H1 (cell line): ENCODE data around the gene TANC1. TPM values are rescaled to one million over a fixed set of nuclear protein-coding genes. Genes with fewer than 3 reads are reported as not detected.

ENCODE experiments used
- CTCF ChIA-PET: fragments of 300-600 bp; sonication (Branson Sonifier 250); formaldehyde crosslinking; loops from one replicate; lab custom pipeline; 2021; ENCODE audit not compliant: partially characterized antibody; lab: Charles Lee
- POLR2A ChIA-PET: fragments of 300-600 bp; sonication (Branson Sonifier 250); formaldehyde crosslinking; loops from one replicate; lab custom pipeline; 2021; ENCODE audit warnings: inconsistent platforms; ENCODE audit not compliant: partially characterized antibody; lab: Charles Lee
- DNase-seq, 2 experiments: peaks; one replicate each; pipeline versions ENCODE4 v3.0.0 to v3.0.0-alpha.2; 2010 to 2022; ENCODE audit warnings: low spot score in 2 of 2, low read depth in 1 of 2, mixed read lengths in 1 of 2
- FAIRE-seq: peaks from 2 replicates; lab custom pipeline; 2011; peaks lifted over from hg19 to GRCh38; lab: Jason Lieb, UNC
- H2AFZ ChIP-seq: 2 replicates; pipeline ENCODE4 v1.8.1; 2012; ENCODE audit warnings: low read length, inconsistent platforms
- H2AK5ac ChIP-seq: 2 replicates; pipeline ENCODE4 v1.6.1; 2013; ENCODE audit warnings: low read depth, low read length
- H2BK120ac ChIP-seq: replicated peaks from 2 replicates; pipeline ENCODE3; 2013; ENCODE audit warnings: low read depth, low read length, inconsistent platforms
- H2BK12ac ChIP-seq: 2 replicates; pipeline ENCODE4 v1.6.1; 2013; ENCODE audit warnings: low read depth, low read length
- H2BK15ac ChIP-seq: 2 replicates; pipeline ENCODE4 v1.6.1; 2013; ENCODE audit warnings: low read length
- H2BK20ac ChIP-seq: 2 replicates; pipeline ENCODE4 v1.6.1; 2013; ENCODE audit warnings: low read length
- H2BK5ac ChIP-seq: 2 replicates; pipeline ENCODE4 v1.6.1; 2013; ENCODE audit warnings: low read depth, low read length
- H3K14ac ChIP-seq: 2 replicates; pipeline ENCODE4 v1.6.1; 2013; ENCODE audit warnings: inconsistent platforms; ENCODE audit not compliant: insufficient read length
- H3K18ac ChIP-seq: 2 replicates; pipeline ENCODE4 v1.6.1; 2013; ENCODE audit warnings: low read length; ENCODE audit errors: extremely low read depth
- H3K23ac ChIP-seq: 2 replicates; pipeline ENCODE4 v1.6.1; 2013; ENCODE audit warnings: inconsistent platforms; ENCODE audit not compliant: insufficient read length
- H3K23me2 ChIP-seq: 2 replicates; pipeline ENCODE4 v1.6.1; 2013; ENCODE audit warnings: low read depth, low read length
- H3K27ac ChIP-seq: 2 replicates; pipeline ENCODE4 v1.6.1; 2011; ENCODE audit warnings: low read depth, low read length, inconsistent platforms
- H3K27me3 ChIP-seq, 4 experiments: replicated peaks in 1 of 4; 1 replicate in 1 of 4; 2 replicates in 3 of 4; pipeline versions ENCODE4 v1.6.1 to v1.8.1; 2011 to 2013; ENCODE audit warnings: low read length in 3 of 4, mild to moderate bottlenecking in 3 of 4, inconsistent platforms in 2 of 4, mixed read lengths in 2 of 4, moderate library complexity in 1 of 4; ENCODE audit not compliant: control insufficient read depth in 3 of 4, insufficient read depth in 3 of 4; ENCODE audit errors: extremely low read depth in 1 of 4
- H3K36me3 ChIP-seq, 4 experiments: 2 replicates each; pipeline versions ENCODE4 v1.6.1 to v1.8.1; 2011 to 2013; ENCODE audit warnings: mild to moderate bottlenecking in 4 of 4, low read length in 3 of 4, moderate library complexity in 2 of 4, control low read depth in 1 of 4, inconsistent platforms in 1 of 4; ENCODE audit not compliant: insufficient read depth in 4 of 4, control insufficient read depth in 2 of 4
- H3K4ac ChIP-seq: replicated peaks from 2 replicates; pipeline ENCODE3; 2013; ENCODE audit warnings: low read length, low read depth, mixed read lengths, inconsistent platforms; ENCODE audit not compliant: insufficient read length
- H3K4me1 ChIP-seq, 4 experiments: replicated peaks in 1 of 4; 1 replicate in 1 of 4; 2 replicates in 3 of 4; pipeline versions ENCODE4 v1.6.1 to v1.8.1; 2011 to 2013; ENCODE audit warnings: low read length in 3 of 4, inconsistent platforms in 2 of 4, mixed read lengths in 1 of 4; ENCODE audit not compliant: insufficient read depth in 4 of 4, control insufficient read depth in 3 of 4
- H3K4me2 ChIP-seq, 2 experiments: 2 replicates each; pipeline versions ENCODE4 v1.6.1 to v1.8.1; 2011 to 2013; ENCODE audit warnings: low read depth in 2 of 2, low read length in 2 of 2, control low read depth in 1 of 2, inconsistent platforms in 1 of 2, mild to moderate bottlenecking in 1 of 2; ENCODE audit not compliant: insufficient read depth in 1 of 2
- H3K4me3 ChIP-seq, 4 experiments: fragments of 200-600, 300-600 bp in 1 of 4; sonication (generic), shearing (Covaris generic), sonication (Bioruptor Twin) in 1 of 4; 2 replicates each; pipeline versions ENCODE4 v1.5.1 to v1.8.1; 2011 to 2016; ENCODE audit warnings: low read length in 4 of 4, low read depth in 3 of 4, control low read depth in 2 of 4, inconsistent platforms in 2 of 4, mild to moderate bottlenecking in 2 of 4, mixed read lengths in 1 of 4, moderate library complexity in 1 of 4; ENCODE audit not compliant: insufficient read depth in 2 of 4; ENCODE audit errors: extremely low read depth in 1 of 4
- H3K56ac ChIP-seq: replicated peaks from 2 replicates; pipeline ENCODE3; 2013; ENCODE audit warnings: low read depth, mild to moderate bottlenecking, mixed read lengths, low read length, inconsistent platforms; ENCODE audit not compliant: insufficient read length
- H3K79me1 ChIP-seq: 2 replicates; pipeline ENCODE4 v1.6.1; 2013; ENCODE audit warnings: low read depth, low read length, control low read depth
- H3K79me2 ChIP-seq, 2 experiments: 2 replicates each; pipeline versions ENCODE4 v1.6.1 to v1.8.1; 2012 to 2013; ENCODE audit warnings: low read length in 2 of 2, mild to moderate bottlenecking in 2 of 2, inconsistent platforms in 1 of 2; ENCODE audit not compliant: insufficient read depth in 2 of 2, control insufficient read depth in 1 of 2
- H3K9ac ChIP-seq, 4 experiments: replicated peaks in 1 of 4; 1 replicate in 1 of 4; 2 replicates in 3 of 4; pipeline versions ENCODE4 v1.6.1 to v1.8.1; 2011 to 2013; ENCODE audit warnings: low read depth in 3 of 4, low read length in 3 of 4, control low read depth in 2 of 4, mild to moderate bottlenecking in 2 of 4, moderate library complexity in 2 of 4, inconsistent platforms in 1 of 4; ENCODE audit errors: extremely low read depth in 1 of 4
- H3K9me3 ChIP-seq, 2 experiments: 2 replicates each; pipeline versions ENCODE4 v1.6.1 to v1.8.1; 2012 to 2013; ENCODE audit warnings: mild to moderate bottlenecking in 2 of 2, moderate library complexity in 2 of 2, control low read depth in 1 of 2, inconsistent platforms in 1 of 2, low read depth in 1 of 2, low read length in 1 of 2, mixed read lengths in 1 of 2; ENCODE audit not compliant: insufficient read depth in 2 of 2
- H4K20me1 ChIP-seq, 2 experiments: replicated peaks in 1 of 2; 2 replicates each; pipeline versions ENCODE3 to v1.8.1; 2011 to 2013; ENCODE audit warnings: inconsistent platforms in 2 of 2, low read length in 2 of 2, mild to moderate bottlenecking in 1 of 2; ENCODE audit not compliant: insufficient read depth in 2 of 2, control insufficient read depth in 1 of 2
- H4K5ac ChIP-seq: 2 replicates; pipeline ENCODE4 v1.6.1; 2013; ENCODE audit warnings: low read length, low read depth, mixed read lengths, inconsistent platforms; ENCODE audit not compliant: insufficient read length
- H4K8ac ChIP-seq: 2 replicates; pipeline ENCODE4 v1.8.0; 2013; ENCODE audit warnings: mild to moderate bottlenecking, moderate library complexity, low read length, inconsistent platforms; ENCODE audit not compliant: insufficient read depth; ENCODE audit errors: extremely low read depth
- H4K91ac ChIP-seq: replicated peaks from 2 replicates; pipeline ENCODE3; 2013; ENCODE audit warnings: low read length, mixed read lengths, inconsistent platforms; ENCODE audit not compliant: insufficient read length
- KDM1A ChIP-seq: fragments of 200-600, 300-600 bp; sonication (generic); IDR thresholded peaks from 2 replicates; pipeline ENCODE4 v1.7.1; 2016; ENCODE audit warnings: mild to moderate bottlenecking, low read length, borderline replicate concordance
- KDM5A ChIP-seq: fragments of 200-600 bp; IDR thresholded peaks from 2 replicates; pipeline ENCODE4 v1.7.1; 2012; ENCODE audit warnings: mild to moderate bottlenecking, low read length, inconsistent platforms, mixed read lengths
- NRF1 ChIP-seq: IDR thresholded peaks from 2 replicates; pipeline ENCODE4 v1.6.1; 2011; ENCODE audit warnings: mild to moderate bottlenecking, low read depth, low read length, improper control_type of control experiment
- SP1 ChIP-seq: IDR thresholded peaks from 2 replicates; pipeline ENCODE4 v1.6.1; 2011; ENCODE audit warnings: low read depth, low read length
- ZNF274 ChIP-seq: IDR thresholded peaks from 2 replicates; pipeline ENCODE4 v1.7.0; 2012; ENCODE audit warnings: low read length, borderline replicate concordance; ENCODE audit errors: extremely low read depth
- WGBS, 2 experiments: shearing (Covaris generic) in 1 of 2; methylation state at CpG; one replicate each; pipeline versions ENCODE4 v1.1.6 to v1.1.7; 2013 to 2015; ENCODE audit warnings: low lambda C conversion rate in 2 of 2, mixed read lengths in 2 of 2, inconsistent platforms in 1 of 2, low coverage in 1 of 2, missing lambda C conversion rate in 1 of 2; ENCODE audit not compliant: insufficient replicate concordance in 2 of 2, insufficient coverage in 1 of 2, insufficient read length in 1 of 2; ENCODE audit errors: extremely low coverage in 1 of 2, missing lambda C conversion rate in 1 of 2; 5-methylcytosine and 5-hydroxymethylcytosine counted together
- polyA plus RNA-seq, 7 experiments: library from polyadenylated mRNA; depleted of rRNA in 3 of 7; stranded (reverse) in 5 of 7; unstranded in 2 of 7; fragments of >200 nt in 5 of 7; fragments of 200-250 nt in 2 of 7; gene quantifications; 1 replicate in 5 of 7; 2 replicates in 1 of 7; 4 replicates in 1 of 7; pipeline versions ENCODE4 v1.2.1 to v1.2.3, GENCODE V29; 2011 to 2013; ENCODE audit warnings: missing spikeins in 2 of 7, mixed read lengths in 2 of 7
- total RNA-seq: library from RNA; stranded (reverse); fragmentation: NEBNext Ultra II Directional; extraction: Animal tissue kit (Norgen Biotek cat#: 25700); gene quantifications from 2 replicates; pipeline ENCODE4 v1.2.1, GENCODE V29; 2021

The TANC1 gene
- total and polyA plus RNA-seq, 2 of the 8 experiments (the other 6 are each of a cell fraction or from before 2014, with no cell fraction given) = 4.1 to 7.6 TPM

DNA sequence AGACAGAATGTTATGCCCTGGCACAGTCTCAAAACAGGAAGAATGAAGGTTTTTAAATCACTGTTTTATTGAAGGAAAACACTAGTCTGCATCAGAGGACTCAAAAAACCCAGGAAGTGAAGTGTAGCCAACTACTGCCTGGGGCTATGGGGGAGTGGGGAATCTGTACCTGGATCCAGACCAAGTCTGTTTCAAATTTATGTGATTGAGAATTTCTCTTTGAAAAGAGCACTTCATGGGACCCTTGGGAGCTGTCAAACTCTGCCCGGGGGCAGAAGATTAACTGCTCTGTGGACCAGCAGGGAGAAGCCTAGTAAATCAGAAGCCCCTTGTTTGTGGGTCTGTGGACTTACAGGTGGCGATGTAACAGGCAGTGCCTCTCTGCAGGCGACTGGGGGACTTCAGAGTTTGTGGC, 45.3 kb upstream of the TANC1 start:
- Histone ChIP-seq H3K4me3 (peak overlapping the region in 1 of 4 experiments; percentile 20; a peak in 1 of 8 replicates), H4K5ac (no peak overlapping the region), H3K27ac (no peak overlapping the region), H4K20me1 (no peaks in the 10 kb centered on the region), H2AFZ (peak overlapping the region; percentile 90; the same call in 1 of the 2 replicates), H3K27me3 (no peaks in the 10 kb centered on the region), H3K23me2 (no peaks in the 10 kb centered on the region), H3K9me3 (no peaks in the 10 kb centered on the region; a peak in 1 of 4 replicates), H2BK5ac (no peak overlapping the region), H3K4me1 (peaks cover 3 to 8% (median 4%) of the 10 kb centered on the region in 4 experiments; a peak in 5 of 7 replicates), H3K4ac (no peak overlapping the region), H3K79me1 (no peaks in the 10 kb centered on the region), H2BK15ac (no peak overlapping the region), H3K79me2 (no peaks in the 10 kb centered on the region), H3K36me3 (no peaks in the 10 kb centered on the region), H2BK20ac (no peak overlapping the region), H2AK5ac (no peak overlapping the region), H3K23ac (no peak overlapping the region), H4K91ac (no peak overlapping the region), H4K8ac (no peak overlapping the region), H2BK120ac (no peak overlapping the region), H3K18ac (no peak overlapping the region; the same call in 1 of the 2 replicates), H3K56ac (no peak overlapping the region), H2BK12ac (no peak overlapping the region), H3K4me2 (no peak overlapping the region), H3K14ac (no peak overlapping the region), H3K9ac (no peak overlapping the region)
- ChIA-PET CTCF (interaction anchor here (0.7 to 1.5 kb wide), 5 partner anchors 12 to 195 kb away, joined by 3 to 4 read pairs (median 4); no protein-coding TSS in a partner anchor), POLR2A (no interaction called here)
- DNase-seq = peak in 1 of 2 experiments; percentile 50
- TF ChIP-seq NRF1 (no peak), SP1 (no peak), KDM1A (no peak), ZNF274 (no peak), KDM5A (no peak)
- 36% methylated on average over 3 of the region's 3 CpGs; no CpG with 5 or more reads in 1 of the 2 experiments for WGBS, 2 experiments
- FAIRE-seq = peak; percentile 13
